ENCODE results near the gene SKIC2.
A peak's percentile ranks its signal among the peaks of the same experiment; 100 is the strongest.
"Not testable (repeated sequence)": the region's sequence is repeated elsewhere in the genome, so short reads cannot be mapped to it uniquely, and the experiment has no call there.

The SKIC2 gene

DNA sequence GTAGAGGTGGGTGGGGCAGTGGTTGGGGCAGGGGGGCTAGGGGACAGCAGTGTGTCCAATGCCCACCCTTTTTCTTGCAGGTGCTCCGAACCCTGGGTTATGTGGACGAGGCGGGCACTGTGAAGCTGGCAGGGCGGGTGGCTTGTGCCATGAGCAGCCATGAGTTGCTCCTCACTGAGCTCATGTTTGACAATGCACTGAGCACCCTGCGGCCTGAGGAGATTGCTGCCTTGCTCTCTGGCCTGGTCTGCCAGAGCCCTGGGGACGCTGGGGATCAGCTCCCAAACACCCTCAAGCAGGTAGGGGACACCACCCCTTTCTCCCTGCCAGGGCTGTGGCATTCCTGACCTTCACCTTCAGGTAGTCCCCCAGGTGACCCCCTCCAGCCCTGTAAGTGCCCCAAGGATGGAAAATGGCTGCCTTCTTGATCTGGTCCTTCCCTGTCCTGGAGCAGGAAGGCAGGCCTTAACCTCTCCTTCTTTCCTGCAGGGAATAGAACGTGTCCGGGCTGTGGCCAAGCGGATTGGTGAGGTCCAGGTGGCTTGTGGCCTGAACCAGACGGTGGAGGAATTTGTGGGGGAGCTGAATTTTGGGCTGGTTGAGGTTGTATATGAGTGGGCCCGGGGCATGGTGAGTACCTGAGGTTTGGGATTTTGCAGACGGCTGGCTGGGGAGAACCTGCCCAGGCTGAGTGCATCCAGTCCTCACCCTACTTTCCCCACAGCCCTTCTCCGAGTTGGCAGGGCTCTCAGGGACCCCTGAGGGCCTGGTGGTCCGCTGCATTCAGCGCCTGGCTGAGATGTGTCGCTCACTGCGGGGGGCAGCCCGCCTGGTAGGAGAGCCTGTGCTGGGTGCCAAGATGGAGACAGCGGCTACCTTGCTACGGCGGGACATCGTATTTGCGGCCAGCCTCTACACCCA, 10.1 kb downstream of the SKIC2 start:
- no peak for DNase-seq (ENCODE audit: low read depth in 4 of 4, low spot score in 1 of 4)

- DNase-seq (ENCODE audit: low read depth in 4 of 4, low spot score in 1 of 4): no peak
Measured at GRCh38 chr6:31969712-31970603, 11.0 kb downstream of the SKIC2 start.

GRCh38 chr6:31970604-31971271, 11.8 kb downstream of the SKIC2 start:
- no peak for DNase-seq (ENCODE audit: low read depth in 4 of 4, low spot score in 1 of 4)

GRCh38 chr6:31971279-31971992, 12.5 kb downstream of the SKIC2 start:
- DNase-seq (ENCODE audit: low read depth in 4 of 4, low spot score in 1 of 4): no peak

- peak; percentile 94 to 97 (median 96) for DNase-seq (ENCODE audit: low read depth in 4 of 4, low spot score in 1 of 4)
Measured at GRCh38 chr6:31971993-31972708, 13.2 kb downstream of the SKIC2 start, which contains the start of gene DXO. DXO (minus strand) TSS chr6:31972138; CDS start chr6:31971675, 463 bp downstream.

DNA sequence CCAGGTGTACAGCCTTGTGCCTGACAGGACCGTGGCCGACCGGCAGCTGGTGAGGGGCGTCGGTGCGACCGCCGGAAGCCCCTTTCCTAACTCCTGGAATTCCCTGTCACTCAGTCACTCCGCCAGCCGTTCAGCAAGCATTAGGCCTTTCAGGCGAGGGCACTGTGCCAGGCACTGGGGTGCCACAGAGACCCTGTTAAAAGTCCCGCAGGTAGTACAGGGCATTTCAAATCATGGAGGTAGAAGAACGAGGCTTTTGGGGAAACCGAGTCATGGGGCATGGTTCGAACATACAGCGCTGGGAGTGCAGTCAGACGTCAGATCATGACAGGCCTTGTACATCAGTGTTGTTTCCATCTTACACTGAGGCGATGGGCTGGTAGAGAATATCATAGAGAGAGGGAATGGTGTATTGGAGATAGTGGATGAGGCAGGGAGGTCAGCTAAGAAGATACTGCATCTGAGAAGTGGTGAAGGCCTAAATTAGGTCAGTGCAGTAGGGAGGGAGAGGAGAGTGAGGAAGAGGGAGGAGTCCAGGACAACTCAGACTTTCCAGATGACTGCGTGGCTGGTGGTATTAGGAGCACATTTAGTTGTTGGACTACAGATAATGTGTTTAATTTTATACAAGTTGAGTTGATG, 13.9 kb downstream of the SKIC2 start:
- no peak for DNase-seq (ENCODE audit: low read depth in 4 of 4, low spot score in 1 of 4)

GRCh38 chr6:31976065-31976464, 17.1 kb downstream of the SKIC2 start:
- not testable (repeated sequence) for DNase-seq (ENCODE audit: low read depth in 4 of 4, low spot score in 1 of 4)

DNA sequence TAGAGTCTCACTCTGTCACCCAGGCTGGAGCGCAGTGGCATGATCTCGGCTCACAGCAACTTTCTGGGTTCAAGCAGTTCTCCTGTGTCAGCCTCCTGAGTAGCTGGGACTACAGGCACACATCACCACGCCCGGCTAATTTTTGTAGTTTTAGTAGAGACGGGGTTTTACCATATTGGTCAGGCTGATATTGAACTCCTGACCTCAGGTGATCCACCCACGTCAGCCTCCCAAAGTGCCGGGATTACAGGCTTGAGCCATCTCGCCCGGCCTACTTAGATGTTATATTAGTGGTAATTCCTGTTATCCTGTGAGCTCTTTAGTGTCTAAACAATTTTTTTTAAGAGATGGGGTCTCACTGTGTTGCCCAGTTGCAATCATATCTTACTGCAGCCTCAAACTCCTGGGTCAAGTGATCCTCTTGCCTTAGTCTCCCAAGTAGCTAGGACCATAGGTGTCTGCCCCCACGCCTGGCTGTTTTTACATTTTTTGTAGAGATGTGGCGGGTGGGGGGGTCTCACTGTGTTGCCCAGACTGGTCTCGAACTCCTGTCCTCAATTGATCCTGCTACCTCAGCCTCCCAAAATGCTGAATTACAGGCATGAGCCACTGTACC, 18.9 kb downstream of the SKIC2 start:
- DNase-seq (ENCODE audit: low read depth in 4 of 4, low spot score in 1 of 4): no peak

GRCh38 chr6:31978831-31979230, 19.9 kb downstream of the SKIC2 start:
- DNase-seq (ENCODE audit: low read depth in 4 of 4, low spot score in 1 of 4): no peak

DNA sequence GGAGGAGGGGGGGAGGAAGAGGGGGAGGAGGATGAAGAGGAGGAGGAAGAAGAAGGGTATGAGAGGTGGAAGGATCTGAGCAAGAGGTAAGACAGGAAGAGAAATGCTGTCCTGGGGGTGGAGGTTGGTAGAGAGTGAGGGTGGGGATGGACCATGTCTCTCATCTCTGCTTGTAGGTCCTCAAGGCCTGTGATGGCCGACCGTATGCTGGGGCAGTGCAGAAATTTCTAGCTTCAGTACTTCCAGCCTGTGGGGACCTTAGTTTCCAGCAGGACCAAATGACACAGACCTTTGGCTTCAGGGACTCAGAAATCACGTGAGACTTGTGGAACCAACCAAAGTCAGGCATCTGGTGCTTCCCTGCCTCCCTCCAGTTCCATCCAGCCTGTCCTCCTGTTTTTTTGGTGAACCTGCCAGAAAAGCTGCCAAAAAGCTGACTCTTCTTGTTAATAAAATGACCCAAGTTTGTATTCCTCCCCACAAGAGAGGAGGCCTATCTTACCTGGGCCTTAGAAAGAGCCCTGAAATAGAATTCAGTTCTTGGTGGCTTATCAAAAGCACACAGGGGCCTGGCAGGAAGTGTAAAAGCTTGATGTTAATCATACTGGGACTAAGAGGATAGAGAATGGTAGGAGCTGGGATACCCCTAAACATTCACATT, 20.4 kb downstream of the SKIC2 start:
- DNase-seq (ENCODE audit: low read depth in 4 of 4, low spot score in 1 of 4): no peak

- DNase-seq (ENCODE audit: low read depth in 4 of 4, low spot score in 1 of 4): not testable (repeated sequence)
Measured at GRCh38 chr6:31980195-31980876, 21.4 kb downstream of the SKIC2 start.

DNA sequence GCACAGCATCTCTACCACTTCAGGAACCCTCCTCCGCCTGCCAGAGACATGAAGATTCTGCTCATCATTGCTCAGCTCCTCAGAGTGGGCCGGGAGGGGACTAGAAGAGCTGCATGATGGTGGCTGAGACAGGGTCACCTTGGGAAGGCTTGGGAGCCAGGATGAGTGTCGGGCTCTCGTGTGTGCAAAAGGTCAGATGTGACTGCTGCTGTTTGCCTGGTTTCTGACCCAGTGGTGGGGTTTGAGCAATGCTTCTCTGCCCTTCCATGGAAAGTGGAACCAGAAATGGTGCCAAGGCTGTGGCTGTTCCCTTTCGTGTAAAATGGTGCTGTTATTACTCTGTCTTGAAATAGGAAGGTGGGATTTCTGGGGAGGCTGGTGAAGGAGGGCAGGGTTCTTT, 22.0 kb downstream of the SKIC2 start:
- not testable (repeated sequence) for DNase-seq (ENCODE audit: low read depth in 4 of 4, low spot score in 1 of 4)

GRCh38 chr6:31981744-31982143, 22.8 kb downstream of the SKIC2 start, which contains the start of gene C4A:
C4A (plus strand) TSS chr6:31982057; CDS start chr6:31982108, 51 bp downstream.
- not testable (repeated sequence) for DNase-seq (ENCODE audit: low read depth in 4 of 4, low spot score in 1 of 4)

GRCh38 chr6:31989363-31989762, 30.4 kb downstream of the SKIC2 start:
- not testable (repeated sequence) for DNase-seq (ENCODE audit: low read depth in 4 of 4, low spot score in 1 of 4)

DNA sequence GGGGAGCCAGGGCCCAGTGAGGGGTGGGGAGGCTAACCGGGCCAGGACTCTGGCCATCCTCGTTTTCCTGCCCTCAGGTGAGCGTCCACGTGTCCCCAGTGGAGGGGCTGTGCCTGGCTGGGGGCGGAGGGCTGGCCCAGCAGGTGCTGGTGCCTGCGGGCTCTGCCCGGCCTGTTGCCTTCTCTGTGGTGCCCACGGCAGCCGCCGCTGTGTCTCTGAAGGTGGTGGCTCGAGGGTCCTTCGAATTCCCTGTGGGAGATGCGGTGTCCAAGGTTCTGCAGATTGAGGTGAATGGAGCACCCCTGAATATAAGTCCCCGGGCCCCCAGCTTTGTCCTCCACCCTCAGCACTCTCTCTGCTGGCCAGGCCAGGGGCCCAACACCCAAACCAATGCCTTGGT, 35.4 kb downstream of the SKIC2 start:
- DNase-seq (ENCODE audit: low read depth in 4 of 4, low spot score in 1 of 4): not testable (repeated sequence)

GRCh38 chr6:31996385-31996784, 37.4 kb downstream of the SKIC2 start:
- not testable (repeated sequence) for DNase-seq (ENCODE audit: low read depth in 4 of 4, low spot score in 1 of 4)

GRCh38 chr6:32002546-32003268, 43.7 kb downstream of the SKIC2 start:
- DNase-seq (ENCODE audit: low read depth in 4 of 4, low spot score in 1 of 4): not testable (repeated sequence)

Data from stimulated activated CD4-positive, alpha-beta T cell treated with anti-CD3 and anti-CD28 coated beads, Interleukin-1b, Interleukin-23, amount 100 ng/mL, for 24 hours (primary cell).